K562 (cell line): ENCODE data around the gene MYRIP.

Experiments
- ATF3 ChIP-seq, 2 experiments: fragments of 450-650 bp in 1 of 2; sonication (generic) in 1 of 2; formaldehyde crosslinking in 1 of 2; IDR thresholded peaks in 1 of 2; conservative IDR thresholded peaks in 1 of 2; 2 replicates each; pipeline versions ENCODE4 v1.6.1 to v1.8.1; 2016 to 2023; ENCODE audit warnings: mild to moderate bottlenecking in 2 of 2, moderate library complexity in 2 of 2, inconsistent platforms in 1 of 2, missing genetic modification reagents in 1 of 2
- TEAD1 ChIP-seq, 2 experiments: fragments of 450-650 bp in 1 of 2; sonication (generic) in 1 of 2; formaldehyde crosslinking; IDR thresholded peaks; 2 replicates each; pipeline versions ENCODE4 v1.4.0 to v1.8.0; 2020 to 2022; ENCODE audit warnings: mild to moderate bottlenecking in 2 of 2, missing genetic modification reagents in 1 of 2
- ZNF431 ChIP-seq: sonication (generic); formaldehyde crosslinking; IDR thresholded peaks from 2 replicates; pipeline ENCODE4 v1.8.0; 2022; ENCODE audit warnings: mild to moderate bottlenecking, missing genetic modification reagents

- TF ChIP-seq ATF3 (IDR thresholded peaks at IDR 0.05) (no peak), ATF3 (CRISPR knock-in tag; conservative IDR thresholded peaks at IDR 0.05) (no peak), TEAD1 (CRISPR knock-in tag; IDR thresholded peaks at IDR 0.05) (no peak), ZNF431 (no peak)
Measured at GRCh38 chr3:40186508-40186907, 377.1 kb downstream of the MYRIP start.
